Vagina (tissue), 2 donors: Measurements from ENCODE around the gene RASGEF1C.

ENCODE experiments used
- CTCF ChIP-seq, 3 experiments: fragments of 450-650 bp in 2 of 3; fragments of 200-600 bp in 1 of 3; sonication (generic) in 1 of 3; IDR thresholded peaks; one replicate each; pipeline ENCODE4 v1.5.1; 2017 to 2019; ENCODE audit warnings: antibody characterized with exemption in 3 of 3, mild to moderate bottlenecking in 2 of 3, moderate library complexity in 2 of 3
- POLR2A ChIP-seq, 2 donors: fragments of 450-650 bp; IDR thresholded peaks; one replicate each; pipeline ENCODE4 v1.6.1; 2017; ENCODE audit warnings: antibody characterized with exemption in 2 of 2, mild to moderate bottlenecking in 2 of 2, moderate library complexity in 2 of 2

- TF ChIP-seq CTCF (IDR thresholded peaks at IDR 0.05) (no peak), POLR2A (IDR thresholded peaks at IDR 0.05) (no peak)
Observed at GRCh38 chr5:180136630-180137381, 72.2 kb downstream of the RASGEF1C start.
